Measurements from ENCODE around the gene AOC2.

Gene AOC2

DNA sequence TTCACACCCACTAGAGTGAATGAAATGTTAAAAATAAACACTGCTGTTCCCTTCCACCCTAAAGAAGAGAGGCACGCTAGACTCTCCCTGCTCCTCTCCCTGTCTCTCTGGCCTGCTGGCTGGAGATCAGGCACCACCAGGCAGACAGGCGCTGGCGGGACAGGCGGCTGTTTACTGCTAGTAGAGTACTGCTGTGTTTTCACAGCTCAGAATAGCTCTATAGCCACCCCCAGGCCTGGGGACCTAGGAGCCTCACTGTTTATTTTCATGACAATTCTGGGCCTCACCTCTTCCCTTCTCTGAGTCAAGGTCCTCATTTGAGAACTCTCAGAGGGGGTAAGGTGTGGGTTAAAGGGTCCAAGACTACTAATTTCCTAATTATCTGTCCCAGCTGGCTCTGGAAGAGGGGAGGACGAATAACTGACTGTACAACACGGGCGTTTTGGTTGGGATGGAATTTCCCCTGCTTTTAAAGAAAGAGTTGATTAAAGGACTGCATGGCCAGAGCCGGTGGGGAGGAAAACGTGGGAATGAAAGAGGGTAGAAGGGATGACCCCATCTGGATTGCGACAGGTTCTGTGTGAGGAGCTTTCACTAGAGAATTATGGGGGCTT is 47.3 kb downstream of the AOC2 start:
- H3K36me3 ChIP-seq (ENCODE audit: insufficient read depth, low read length): no peaks in the 10 kb centered on the region
- no peaks in the 10 kb centered on the region for H3K4me1 ChIP-seq (ENCODE audit: insufficient read depth, low read length, severe bottlenecking)
- H3K9me3 ChIP-seq (ENCODE audit: low read length): no peaks in the 10 kb centered on the region
- H3K9ac ChIP-seq (ENCODE audit: low read length): no peak overlapping the region
- H3K27me3 ChIP-seq (ENCODE audit: insufficient read depth, low read length): peaks cover 3% of the 10 kb centered on the region; the same call in 1 of the 2 replicates
- no peak overlapping the region for H3K4me2 ChIP-seq (ENCODE audit: low read length)
- H3K27ac ChIP-seq (ENCODE audit: low read depth, low read length, poor library complexity, severe bottlenecking): no peak overlapping the region
- TF ChIP-seq EZH2 (IDR thresholded peaks at IDR 0.05; ENCODE audit: borderline replicate concordance, low read length): no peak
- TF ChIP-seq, protein P1, sequence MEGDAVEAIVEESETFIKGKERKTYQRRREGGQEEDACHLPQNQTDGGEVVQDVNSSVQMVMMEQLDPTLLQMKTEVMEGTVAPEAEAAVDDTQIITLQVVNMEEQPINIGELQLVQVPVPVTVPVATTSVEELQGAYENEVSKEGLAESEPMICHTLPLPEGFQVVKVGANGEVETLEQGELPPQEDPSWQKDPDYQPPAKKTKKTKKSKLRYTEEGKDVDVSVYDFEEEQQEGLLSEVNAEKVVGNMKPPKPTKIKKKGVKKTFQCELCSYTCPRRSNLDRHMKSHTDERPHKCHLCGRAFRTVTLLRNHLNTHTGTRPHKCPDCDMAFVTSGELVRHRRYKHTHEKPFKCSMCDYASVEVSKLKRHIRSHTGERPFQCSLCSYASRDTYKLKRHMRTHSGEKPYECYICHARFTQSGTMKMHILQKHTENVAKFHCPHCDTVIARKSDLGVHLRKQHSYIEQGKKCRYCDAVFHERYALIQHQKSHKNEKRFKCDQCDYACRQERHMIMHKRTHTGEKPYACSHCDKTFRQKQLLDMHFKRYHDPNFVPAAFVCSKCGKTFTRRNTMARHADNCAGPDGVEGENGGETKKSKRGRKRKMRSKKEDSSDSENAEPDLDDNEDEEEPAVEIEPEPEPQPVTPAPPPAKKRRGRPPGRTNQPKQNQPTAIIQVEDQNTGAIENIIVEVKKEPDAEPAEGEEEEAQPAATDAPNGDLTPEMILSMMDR (IDR thresholded peaks at IDR 0.05; ENCODE audit: low read length): no peak
- no peaks in the 10 kb centered on the region for H3F3A ChIP-seq (ENCODE audit: insufficient read depth, low read length)
- no peaks in the 10 kb centered on the region for H4K20me1 ChIP-seq (ENCODE audit: insufficient read depth, low read length)
- no peaks in the 10 kb centered on the region for H3K9me2 ChIP-seq (ENCODE audit: low read depth, low read length)
- H2AFZ ChIP-seq (ENCODE audit: low read length): no peak overlapping the region
- H3K79me2 ChIP-seq (ENCODE audit: insufficient read depth, low read length): no peaks in the 10 kb centered on the region
- no peak overlapping the region for H3K4me3 ChIP-seq (ENCODE audit: low read depth, low read length, poor library complexity, severe bottlenecking)

DNA sequence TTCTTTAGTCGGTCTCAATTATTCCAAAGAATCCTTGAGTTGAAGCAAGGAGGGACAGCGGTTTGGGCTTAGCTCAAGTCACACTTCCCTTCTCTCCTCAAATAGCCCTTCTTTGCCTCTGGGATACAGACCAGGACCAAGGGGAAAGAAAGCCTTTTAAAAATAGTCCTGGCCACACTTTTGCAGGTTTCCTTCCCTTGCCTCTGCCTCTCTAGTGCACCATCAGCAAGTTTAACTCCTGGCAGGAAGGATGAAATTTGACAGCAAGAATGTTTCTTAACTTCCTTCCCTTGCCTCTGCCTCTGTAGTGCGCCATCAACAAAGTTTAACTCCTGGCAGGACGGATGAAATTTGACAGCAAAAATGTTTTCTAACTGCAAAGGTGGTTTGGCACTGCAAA is 49.0 kb downstream of the AOC2 start:
- Histone ChIP-seq H2AFZ (ENCODE audit: low read length) (no peak overlapping the region), H3K9ac (ENCODE audit: low read length) (no peak overlapping the region)
- no peak for TF ChIP-seq EZH2 (IDR thresholded peaks at IDR 0.05; ENCODE audit: borderline replicate concordance, low read length)
- TF ChIP-seq, protein P1 (IDR thresholded peaks at IDR 0.05; ENCODE audit: low read length): no peak

DNA sequence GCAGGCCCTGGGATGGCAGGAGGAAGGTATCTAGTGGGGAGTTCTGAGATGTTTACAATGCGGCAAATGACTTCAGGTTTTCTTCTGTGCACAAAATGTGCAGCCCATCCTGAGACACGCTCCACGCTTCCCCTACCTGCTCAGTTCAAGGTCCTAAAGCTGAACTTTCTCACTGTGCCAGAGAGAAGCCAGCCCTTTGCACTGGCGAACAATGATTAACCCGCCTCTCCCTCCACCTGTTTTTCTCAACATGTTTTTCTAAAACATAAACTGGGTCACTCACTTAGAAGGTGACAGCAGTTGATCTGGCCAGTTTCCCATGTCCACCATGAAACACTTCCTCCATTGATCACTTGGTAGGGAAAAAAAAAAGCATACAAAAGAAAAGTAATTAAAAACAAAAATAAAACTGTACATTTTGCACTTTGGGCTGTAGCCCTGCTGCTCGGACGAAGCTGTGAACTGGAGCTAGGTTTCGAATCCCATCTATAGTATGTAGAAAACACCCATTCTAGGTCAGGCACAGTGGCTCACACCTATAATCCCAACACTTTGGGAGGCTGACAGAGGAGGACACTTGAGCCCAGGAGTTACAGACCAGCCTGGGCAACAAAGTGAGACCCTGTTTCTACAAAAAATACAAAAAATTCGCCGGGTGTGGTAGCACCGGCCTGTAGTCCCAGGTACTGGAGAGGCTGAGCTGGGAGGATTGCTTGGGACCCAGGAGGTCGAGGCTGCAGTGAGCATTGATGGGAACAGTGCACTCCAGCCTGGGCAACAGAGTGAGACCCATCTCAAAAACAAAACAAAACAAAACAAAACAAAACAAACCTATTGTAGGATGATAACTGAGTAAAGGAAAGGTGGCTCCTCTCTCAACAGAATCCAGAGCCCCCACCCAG is 50.2 kb downstream of the AOC2 start:
- no peak overlapping the region for H2AFZ ChIP-seq (ENCODE audit: low read length)
- H3K4me2 ChIP-seq (ENCODE audit: low read length): no peak overlapping the region
- H4K20me1 ChIP-seq (ENCODE audit: insufficient read depth, low read length): no peaks in the 10 kb centered on the region
- no peaks in the 10 kb centered on the region for H3K9me3 ChIP-seq (ENCODE audit: low read length)
- H3K4me3 ChIP-seq (ENCODE audit: low read depth, low read length, poor library complexity, severe bottlenecking): no peak overlapping the region
- no peaks in the 10 kb centered on the region for H3K9me2 ChIP-seq (ENCODE audit: low read depth, low read length)
- no peak overlapping the region for H3K9ac ChIP-seq (ENCODE audit: low read length)
- H3K27ac ChIP-seq (ENCODE audit: low read depth, low read length, poor library complexity, severe bottlenecking): no peak overlapping the region
- no peaks in the 10 kb centered on the region for H3K36me3 ChIP-seq (ENCODE audit: insufficient read depth, low read length)
- H3K4me1 ChIP-seq (ENCODE audit: insufficient read depth, low read length, severe bottlenecking): no peaks in the 10 kb centered on the region
- H3F3A ChIP-seq (ENCODE audit: insufficient read depth, low read length): no peaks in the 10 kb centered on the region
- no peaks in the 10 kb centered on the region for H3K79me2 ChIP-seq (ENCODE audit: insufficient read depth, low read length)
- TF ChIP-seq, protein P1 (IDR thresholded peaks at IDR 0.05; ENCODE audit: low read length): no peak
- no peak for TF ChIP-seq EZH2 (IDR thresholded peaks at IDR 0.05; ENCODE audit: borderline replicate concordance, low read length)
- peaks cover 3% of the 10 kb centered on the region; the same call in 1 of the 2 replicates for H3K27me3 ChIP-seq (ENCODE audit: insufficient read depth, low read length)

More for the DNA sequence above, 49.0 kb downstream of the AOC2 start:
- no peak overlapping the region for H3K27ac ChIP-seq (ENCODE audit: low read depth, low read length, poor library complexity, severe bottlenecking)
- H3K27me3 ChIP-seq (ENCODE audit: insufficient read depth, low read length): peaks cover 5% of the 10 kb centered on the region; the same call in 1 of the 2 replicates
- H3F3A ChIP-seq (ENCODE audit: insufficient read depth, low read length): no peaks in the 10 kb centered on the region
- H3K9me3 ChIP-seq (ENCODE audit: low read length): no peaks in the 10 kb centered on the region
- H3K79me2 ChIP-seq (ENCODE audit: insufficient read depth, low read length): no peaks in the 10 kb centered on the region
- no peak overlapping the region for H3K4me2 ChIP-seq (ENCODE audit: low read length)
- no peak overlapping the region for H3K4me3 ChIP-seq (ENCODE audit: low read depth, low read length, poor library complexity, severe bottlenecking)
- no peaks in the 10 kb centered on the region for H3K4me1 ChIP-seq (ENCODE audit: insufficient read depth, low read length, severe bottlenecking)
- no peaks in the 10 kb centered on the region for H4K20me1 ChIP-seq (ENCODE audit: insufficient read depth, low read length)
- no peaks in the 10 kb centered on the region for H3K9me2 ChIP-seq (ENCODE audit: low read depth, low read length)
- H3K36me3 ChIP-seq (ENCODE audit: insufficient read depth, low read length): no peaks in the 10 kb centered on the region

Measured in OCI-LY1 (cell line).